Embryonic facial prominence (tissue), 1 donor: Measurements from ENCODE around the gene GBGT1.

Experiments used
- DNase-seq: peaks from one replicate; pipeline ENCODE4 v3.0.0-alpha.2; 2016; ENCODE audit errors: extremely low spot score

GBGT1 gene

DNA sequence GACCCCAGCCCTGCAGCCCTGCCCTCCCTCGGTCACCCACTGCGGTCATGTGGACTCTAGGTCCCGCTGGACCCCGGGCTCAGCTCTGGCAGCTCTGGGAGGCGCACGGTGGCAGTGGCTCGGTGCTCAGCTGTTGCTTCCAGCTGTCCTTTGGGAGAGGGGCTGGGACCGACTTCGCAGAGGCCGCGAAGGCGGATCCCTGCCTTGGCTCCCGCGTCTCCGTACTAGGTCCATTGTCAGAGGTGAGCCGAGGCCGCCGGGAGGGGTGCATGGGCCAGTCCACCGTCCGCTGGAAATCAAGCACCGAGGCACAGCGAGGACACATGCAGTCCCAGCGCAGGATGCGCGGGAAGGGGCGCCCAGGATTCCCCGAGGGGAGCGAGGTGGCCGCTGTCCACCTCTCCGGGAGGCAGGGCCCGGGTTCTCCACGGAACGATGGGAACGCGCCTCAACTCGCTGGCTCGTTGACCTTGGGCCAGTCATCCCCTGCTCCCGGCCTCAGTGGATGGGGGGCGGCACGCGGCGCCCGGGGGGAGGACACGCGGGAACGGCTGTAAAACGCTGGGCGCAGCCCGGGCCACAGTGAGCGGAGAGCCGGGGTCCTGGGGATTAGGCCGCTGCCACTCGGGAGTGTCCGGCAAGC is 732 bp downstream of the GBGT1 start:
- DNase-seq: no peak

DNA sequence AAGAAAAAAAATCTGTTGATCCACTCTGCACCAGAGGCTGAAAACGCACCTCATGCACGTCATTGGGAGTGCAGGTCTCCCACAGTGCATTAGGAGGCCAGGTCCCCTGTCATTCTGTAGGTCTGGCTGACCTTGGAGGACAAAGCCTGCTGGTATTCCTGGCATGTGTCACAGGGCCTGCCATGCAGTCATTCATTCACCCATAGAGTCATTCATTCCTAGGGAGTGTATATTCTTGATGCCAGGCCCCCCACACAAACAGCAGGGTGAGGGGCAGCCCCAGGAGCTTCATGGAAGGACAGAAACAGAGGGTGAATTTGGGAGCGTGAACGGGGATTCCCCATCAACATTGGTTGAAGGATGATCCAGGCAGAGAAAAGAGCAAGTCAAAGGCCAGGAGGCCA is 2.2 kb downstream of the GBGT1 start:
- no peak for DNase-seq

DNA sequence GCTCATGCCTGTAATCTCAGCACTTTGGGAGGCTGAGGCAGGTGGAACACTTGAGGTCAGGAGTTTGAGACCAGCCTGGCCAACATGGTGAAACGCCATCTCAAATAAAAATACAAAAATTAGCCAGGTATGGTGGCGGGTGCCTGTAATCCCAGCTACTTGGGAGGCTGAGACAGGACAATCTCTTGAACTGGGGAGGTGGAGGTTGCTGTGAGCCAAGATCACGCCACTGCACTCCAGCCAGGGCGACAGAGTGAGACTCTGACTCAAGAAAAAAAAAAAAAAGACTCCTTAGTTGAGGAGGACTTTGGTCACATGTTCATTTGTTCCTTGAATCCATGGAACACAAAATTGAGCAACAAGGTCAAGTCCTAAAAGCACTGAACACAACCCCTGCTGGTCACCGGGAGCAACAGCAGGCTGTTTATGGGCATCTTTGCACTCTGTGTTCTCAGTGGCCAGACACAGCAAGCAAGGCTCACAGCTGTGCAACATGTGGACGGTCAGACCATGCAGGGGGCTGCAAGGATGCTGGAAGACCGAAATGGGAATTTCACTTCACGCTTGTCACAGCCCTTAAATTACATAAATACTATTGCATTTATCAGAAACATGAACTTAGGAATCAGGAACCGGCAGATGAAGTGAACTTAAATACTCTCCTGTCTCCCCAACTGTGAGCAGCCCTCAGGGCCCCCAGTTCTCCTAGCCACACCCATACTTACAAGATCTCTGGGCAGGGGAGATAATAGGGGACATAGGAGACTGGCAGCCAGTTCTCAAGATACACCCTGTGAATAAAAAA is 2.8 kb downstream of the GBGT1 start:
- DNase-seq: no peak

DNA sequence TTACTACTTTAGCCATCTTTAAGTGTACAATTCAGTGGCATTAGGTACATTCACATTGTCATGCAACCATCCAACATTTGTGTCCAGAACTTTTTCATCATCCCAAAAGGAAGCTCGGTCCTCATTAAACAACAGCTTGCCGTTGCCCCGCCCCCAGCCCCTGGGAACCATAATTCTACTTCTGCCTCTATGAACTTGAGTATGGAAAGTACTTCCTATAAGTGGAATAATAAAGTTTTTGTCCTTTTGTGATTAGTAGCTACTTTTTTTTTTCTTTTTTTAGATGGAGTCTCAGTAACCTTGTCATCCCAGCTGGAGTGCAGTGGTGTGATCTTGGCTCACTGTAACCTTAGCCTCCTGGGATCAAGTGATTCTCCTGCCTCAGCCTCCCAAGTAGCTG is 5.0 kb downstream of the GBGT1 start:
- no peak for DNase-seq

DNA sequence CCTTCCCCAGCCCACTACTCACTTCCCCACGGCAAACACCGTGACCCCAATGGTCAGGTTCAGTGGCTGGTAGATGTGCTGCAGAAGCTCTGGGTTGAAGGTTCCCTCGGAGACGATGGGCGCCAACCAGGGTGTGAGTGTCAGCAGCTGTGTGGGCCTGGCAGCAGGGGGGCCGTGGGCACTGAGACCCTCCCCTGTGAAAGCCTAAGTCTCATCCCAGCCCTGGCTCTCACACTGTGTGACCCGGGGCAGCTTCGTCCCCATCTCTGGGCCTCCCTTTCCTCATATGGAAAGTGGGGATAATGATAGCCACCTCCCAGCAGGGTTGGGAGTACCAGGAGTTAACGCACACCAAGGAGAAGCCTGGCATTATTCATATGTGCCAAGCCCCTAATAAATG is 8.6 kb downstream of the GBGT1 start:
- DNase-seq: no peak

DNA sequence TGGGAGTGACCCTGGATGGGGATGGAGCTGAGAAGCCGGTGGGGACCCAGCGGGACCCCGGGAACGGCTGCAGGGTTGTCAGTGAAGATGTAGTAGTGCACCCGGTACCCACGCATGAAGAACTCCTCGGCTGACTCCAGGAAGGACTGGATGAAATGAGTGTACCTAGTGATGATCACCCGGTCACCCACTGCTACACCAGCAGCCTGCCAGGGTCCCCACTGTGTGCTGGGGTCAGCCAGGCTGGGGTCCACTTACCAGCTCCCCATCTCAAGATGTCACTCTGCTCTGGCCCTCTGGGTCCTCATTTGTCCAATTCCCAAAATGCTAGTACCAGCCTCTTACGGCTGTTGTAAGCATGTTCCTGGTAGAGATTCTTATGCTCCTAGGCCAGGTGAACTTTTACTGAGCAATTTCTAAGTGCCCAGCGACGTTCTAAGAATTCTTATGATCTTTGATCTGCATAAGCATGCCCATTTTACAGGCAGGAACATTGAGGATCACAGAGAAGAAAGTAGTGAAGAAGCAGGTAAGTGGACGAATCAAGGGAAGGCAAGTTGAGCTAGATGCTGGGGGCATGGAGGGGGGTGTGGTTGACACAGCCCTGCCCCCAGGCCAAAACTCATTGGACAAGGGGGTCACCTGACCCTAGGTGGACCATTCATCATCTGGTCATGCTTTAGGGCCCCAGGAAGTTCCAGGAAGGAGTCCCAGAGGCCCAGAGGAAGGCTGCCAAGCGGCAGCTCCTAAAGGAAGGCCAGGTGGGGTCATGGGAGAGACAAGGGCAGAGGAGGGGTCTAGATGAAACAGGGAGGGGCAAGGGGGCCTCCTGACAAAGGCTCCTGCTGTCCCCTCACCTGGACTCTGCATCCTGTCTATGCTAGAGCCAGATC is 9.4 kb downstream of the GBGT1 start:
- no peak for DNase-seq

DNA sequence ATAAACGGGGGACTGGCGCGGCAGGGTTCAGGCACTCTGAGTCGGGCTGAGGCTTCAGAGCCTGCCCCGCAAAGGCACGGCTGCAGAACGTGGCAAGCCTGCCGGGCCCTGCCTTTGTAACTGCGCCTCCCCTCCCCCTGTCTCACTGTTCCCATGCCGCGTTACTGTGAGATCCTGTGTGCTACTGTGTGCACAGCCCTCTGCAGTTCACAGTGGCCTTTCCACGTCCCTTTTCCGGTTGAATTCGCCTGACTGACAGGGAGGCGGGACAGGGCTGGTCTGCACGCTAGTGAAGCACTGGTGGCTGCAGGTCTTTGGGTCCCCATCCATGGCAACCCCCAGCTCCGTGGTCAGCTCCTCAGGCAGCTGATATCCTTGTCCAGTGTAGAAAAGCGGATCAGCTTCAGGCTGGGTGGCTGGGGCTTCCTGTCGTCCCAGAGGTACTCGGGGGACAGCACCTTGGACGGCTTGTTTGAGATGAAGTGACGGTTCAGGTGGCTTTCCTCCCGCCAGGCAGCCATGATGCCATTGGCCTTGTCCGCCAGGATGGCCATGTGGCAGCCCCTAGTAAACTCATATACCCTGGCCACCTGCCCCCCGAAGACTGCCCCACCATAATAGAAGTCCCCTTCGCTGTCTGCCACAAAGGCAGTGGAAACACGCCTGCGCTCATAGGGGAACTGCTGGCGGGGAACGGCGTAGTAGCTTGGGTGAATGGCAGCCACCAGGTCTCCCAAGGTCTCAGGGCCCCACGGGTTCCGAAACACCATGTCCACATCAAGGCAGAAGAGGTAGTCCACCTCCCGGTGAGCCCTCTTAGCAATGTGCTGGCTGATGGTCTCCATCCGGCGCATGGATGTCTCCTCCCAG is 10.3 kb downstream of the GBGT1 start:
- DNase-seq: no peak

DNA sequence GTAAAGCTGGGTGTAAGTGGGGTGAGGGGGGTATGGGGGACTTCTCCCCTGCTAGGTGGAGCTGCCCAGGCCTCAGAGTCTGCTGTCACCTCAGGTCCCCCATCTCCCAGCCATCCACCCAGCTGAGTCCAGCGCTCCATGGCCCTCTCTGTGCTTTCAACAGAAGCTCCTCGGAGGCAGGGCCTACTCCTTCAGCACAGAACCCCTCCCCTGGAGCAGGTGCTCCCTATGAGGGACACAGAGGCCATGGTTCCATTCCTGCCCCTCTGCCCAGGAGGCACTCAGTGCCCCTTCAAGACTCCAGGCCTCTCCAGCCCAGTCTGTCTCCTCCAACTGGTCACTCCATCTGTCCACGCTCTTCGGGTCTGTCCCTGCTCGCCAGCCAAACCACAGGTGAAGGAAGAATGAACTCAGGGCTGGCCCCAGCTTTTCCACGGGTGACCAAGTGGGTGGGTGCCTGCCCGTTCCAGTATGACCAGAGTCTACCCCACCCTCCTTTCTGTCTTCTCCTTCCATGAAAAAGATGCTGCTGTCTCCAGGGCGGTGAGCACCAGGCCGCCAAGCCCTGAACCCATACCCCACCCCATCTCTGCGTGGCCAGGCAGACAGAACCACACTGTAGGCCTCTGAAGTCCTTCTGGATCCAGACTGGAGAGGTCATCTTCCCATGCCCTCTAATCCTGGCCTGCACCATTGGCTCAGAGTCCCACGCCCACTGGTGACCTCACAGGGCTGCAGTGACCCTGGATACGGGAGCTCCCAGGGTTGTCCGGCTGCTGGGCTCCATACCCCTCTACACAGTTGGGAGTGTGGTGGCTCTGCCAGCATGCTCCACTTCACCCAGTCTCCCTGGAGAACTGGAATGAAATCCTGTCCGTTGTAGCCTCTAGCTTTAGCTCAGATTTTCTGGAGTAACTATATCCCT is 11.9 kb downstream of the GBGT1 start:
- no peak for DNase-seq

DNA sequence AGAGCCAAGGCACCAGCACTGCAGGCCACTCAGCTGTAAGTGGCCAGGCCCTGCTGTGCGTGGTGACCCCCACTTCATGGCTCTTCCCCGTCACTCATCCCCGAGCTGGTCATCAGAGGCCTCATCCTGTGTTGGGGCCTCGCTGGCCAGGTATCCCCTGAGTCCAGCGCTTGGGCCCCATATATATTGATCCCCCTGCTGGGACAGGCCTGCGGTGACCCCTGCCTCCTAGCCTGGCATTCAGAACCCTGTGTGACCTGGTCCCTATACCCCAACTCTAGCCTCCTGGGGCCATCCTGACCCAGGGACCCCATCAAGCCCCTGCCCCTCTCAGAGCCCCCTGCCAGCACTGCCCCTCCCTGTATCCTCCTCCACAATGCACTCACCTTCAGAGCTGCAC is 12.7 kb downstream of the GBGT1 start:
- DNase-seq: no peak

DNA sequence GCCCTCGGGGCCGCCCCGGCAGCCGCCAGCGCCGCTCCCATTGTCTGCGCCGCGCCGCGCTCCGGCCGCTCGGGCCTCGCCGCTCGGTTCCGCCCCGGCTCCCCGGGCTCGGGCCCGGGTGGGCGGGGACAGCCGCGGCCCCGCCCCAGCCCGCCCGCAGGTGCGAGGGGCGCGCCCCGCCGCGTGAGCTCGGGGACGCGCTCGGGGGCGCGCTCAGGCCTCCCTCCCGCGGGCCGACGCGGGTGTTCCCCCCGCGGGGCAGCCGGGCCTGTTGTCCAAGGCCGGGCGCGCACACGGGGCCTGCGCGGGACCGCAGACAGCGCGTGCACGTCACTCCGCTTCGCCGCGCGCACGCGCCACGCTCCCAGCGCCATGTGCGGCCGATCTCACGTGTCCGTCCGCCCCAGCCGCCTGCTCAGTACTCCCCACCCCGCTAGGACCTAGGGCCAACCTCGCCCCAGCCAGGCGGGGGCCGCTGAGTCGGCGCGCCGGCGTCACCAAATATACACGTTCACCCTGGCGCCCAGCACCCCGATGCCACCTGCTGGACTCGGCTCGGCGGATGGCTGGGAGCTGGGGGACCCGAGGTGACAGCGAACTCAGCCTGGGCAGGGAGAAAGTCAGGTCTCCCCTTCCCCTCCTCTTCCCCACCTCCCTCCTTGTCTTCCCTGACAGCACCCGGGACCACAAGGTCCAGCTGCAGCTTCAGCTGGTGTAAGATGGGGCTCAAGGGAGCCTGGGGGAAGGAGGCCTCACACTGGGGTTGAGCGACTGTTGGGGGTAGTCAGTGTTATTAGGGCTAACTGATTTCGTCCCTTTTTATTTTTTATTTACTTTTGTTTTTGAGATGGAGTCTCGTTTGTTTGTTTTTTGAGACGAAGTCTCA is 14.3 kb downstream of the GBGT1 start:
- DNase-seq: peak; percentile 50

DNA sequence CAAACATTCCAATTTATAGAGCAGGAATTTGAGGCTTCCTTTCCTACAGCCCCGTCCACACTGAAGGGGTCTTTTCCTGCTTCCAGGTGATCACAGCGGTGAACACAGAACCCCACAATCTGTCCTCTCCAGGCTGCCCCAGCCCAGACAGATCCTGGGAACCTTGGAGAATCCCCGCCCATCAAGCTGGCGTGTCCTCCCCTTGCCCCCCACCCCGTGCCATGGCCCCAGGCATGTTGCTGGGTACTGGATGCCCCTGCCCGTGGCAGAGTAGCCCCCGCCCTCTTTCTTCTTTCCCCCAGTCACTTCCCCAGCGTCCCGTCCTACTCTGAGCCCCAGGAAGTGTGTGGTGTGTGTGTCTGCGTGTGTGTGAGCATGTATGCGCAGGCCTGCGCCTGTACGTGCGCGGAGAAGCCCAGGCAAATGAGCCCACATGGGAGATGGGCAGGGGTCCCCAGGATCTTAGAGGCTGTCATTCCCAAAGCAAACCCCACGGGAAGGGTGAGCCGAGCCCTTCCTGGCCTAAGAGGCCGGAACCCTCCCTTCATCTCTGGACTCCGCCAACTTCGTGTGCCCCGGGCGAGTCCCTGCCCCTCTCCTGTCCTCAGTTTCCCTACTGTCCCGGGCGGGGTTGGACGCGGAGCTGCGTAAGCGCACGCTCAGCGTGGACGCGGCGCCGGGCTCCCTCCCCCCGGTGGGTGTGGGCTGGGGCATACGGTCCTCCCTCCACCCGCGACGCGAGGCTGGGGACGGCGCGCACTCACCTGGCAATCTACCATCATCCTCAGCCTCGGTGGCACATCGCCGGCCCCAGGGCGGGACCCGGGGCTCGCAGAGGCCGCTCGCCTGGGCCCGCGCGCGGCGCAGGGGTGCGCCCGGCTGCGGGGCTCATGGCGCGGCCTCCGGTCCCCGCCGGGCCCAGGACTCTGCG is 15.2 kb downstream of the GBGT1 start:
- DNase-seq: no peak

DNA sequence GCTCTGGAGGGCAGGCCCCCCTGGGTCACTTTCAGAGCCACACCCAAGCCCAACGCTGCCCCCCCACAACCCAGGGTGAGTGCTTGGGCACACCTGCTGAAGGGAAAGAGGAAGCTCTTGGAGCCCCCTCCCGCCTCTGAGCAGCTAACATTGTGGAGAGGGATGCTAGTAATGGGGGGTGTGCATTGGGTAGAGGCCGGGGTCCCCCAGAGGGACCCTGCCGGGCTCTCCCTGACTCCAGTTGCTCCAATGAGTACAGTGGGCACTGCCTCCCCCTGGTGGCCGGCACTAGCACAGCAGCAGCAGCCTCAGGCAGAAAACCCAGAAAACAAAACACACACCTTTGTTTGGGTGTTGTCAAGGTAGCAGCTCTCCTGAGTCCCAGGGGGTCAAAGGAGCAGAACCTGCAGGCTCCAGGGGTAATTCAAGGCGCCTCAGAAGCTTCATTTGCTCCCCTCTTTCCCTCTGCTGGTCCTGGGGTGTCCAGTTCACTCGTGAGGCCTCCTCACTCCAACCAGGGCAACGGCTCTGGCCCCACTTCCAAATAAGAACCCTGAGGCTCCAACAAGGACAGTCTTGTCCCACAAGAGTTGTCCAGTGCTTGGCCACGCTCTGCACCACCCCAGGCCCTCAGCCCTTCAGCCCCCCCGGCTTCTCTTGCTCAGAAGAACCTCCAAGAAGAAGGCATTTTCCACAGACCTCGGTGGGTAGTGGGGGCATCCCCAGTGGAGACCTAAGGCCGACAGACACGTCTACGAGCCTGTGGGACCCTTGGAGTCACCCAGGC is 16.1 kb downstream of the GBGT1 start:
- DNase-seq: peak; percentile 47

DNA sequence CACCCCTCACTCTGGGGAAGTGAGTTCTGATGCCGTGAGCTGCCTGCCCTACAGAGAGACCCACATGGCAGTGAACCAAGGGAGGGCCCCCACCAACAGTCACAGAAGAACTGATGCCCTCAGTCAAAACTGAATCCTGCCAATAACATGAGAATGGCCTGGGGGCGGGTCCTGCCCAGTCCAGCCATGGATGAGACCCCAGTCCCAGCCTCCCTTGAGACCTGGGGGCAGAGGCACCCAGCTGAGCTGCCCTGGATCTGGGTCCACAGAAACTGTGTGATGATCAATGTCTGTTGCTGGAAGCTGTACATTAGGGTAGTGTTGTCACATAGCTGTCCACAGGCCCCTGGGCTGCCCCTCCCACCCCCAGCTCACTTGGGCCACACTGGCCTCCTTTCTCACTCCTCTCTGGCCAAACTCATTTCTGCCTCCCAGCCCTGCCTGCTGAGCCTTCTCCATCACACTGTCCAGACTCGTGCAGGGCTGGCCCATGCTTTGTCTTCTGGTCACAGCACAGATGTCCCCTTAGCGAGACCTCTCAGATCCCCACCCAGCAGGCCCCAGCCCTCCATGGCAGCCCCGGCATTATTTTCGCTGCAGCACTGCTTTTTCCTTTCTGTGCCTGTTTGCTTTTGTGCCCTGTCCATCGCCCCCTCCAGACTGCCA is 16.8 kb downstream of the GBGT1 start:
- no peak for DNase-seq

DNA sequence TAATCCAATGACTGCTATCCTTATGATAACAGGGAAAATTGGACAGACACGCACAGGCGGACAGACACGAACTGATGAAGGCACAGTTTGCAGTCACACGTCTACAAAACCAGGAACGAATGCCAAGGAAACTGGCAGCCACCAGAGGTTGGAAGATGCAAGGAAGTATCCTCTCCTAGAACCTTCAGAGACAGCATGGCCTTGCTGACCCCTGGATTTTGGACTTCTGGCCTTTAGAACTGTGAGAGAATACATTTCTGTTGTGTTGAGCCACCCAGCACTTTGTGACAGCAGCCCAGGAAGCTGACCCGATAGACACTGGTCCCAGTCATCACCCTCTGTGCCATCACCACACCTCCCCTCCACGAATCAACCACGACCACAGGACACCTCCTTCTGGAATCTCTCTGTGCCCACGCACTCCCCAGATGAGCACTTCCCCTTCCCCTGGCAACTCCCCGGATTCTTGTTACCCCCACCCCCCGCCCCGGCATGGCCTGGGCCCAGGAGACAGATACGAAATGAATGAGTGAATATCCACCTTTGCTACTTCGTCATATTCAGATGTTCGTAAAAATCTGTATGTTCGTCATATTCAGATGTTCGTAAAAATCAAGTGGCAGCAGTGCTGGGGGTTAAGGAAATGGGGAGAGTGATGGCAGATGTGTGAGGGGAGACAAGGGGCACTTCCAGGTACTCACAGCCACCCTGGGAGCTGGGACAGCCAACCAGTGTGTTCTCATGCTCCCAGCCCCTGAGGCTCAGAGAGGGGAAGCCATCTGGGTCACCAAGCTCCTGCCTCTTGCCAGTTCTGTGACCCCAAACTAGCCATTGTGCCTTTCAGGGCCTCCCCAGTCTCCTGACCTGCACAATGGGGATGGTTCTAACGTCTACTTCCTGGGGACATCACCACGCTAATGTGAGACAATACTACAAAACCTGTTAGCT is 18.5 kb downstream of the GBGT1 start:
- DNase-seq: no peak

DNA sequence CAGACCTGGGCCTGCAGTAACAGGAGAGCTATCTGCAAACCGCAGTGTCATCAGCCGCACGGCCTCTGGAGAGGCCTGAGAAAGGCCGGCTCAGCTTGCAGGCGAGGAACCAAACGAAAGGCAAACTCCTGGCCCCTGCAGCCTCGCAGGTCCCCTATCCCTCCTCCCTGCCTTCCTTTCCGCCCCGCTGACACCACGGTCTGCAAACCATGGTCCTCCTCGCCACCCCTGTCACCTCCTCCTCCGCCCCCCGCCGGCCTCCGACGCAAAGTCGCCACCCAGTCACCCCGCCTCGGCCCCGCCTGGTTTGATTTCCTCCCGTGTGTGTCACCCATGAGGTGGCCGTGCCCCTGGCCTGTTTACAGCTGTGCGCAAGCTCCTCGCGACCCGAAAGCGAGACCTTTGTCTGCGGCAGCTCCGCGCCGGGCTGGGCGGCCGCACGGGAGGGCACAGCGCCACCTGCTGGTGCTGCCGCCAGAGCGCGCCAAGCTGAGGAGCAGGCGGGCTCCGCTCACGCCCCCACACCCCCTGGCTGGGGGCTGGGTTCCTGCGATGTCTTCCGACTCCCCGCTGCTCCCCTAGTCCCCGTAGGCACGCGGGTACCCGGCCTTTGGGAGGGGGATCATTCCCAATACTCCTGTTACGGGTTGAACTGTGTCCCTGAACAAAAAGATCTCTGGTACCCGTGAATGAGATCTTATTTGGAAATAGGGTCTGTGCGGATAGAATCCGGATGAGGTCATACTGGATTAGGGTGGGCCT is 19.4 kb downstream of the GBGT1 start:
- no peak for DNase-seq
